Measurements from ENCODE around the gene FUBP3.

The FUBP3 gene

GRCh38 chr9:130606887-130607600 lies 27.7 kb downstream of the FUBP3 start:
- in situ Hi-C loops (cut with HindIII; ENCODE audit: low sequenced_read_pairs) = loop anchor here (5.0 kb wide), 1 partner anchor 135 kb away; no protein-coding TSS in a partner anchor

- in situ Hi-C loops (cut with HindIII; ENCODE audit: low sequenced_read_pairs) = loop anchor here (5.0 kb wide), 1 partner anchor 136 kb away; no protein-coding TSS in a partner anchor
These were observed 28.5 kb downstream of the FUBP3 start for GRCh38 chr9:130607640-130608420.

- in situ Hi-C loops (cut with HindIII; ENCODE audit: low sequenced_read_pairs) = loop anchor here (5.0 kb wide), 1 partner anchor 136 kb away; no protein-coding TSS in a partner anchor
These were observed 29.3 kb downstream of the FUBP3 start for GRCh38 chr9:130608554-130609134.

GRCh38 chr9:130609163-130609562 lies 29.8 kb downstream of the FUBP3 start:
- in situ Hi-C loops (cut with HindIII; ENCODE audit: low sequenced_read_pairs) = loop anchor here (5.0 kb wide), 1 partner anchor 137 kb away; no protein-coding TSS in a partner anchor

GRCh38 chr9:130610862-130611707 lies 31.7 kb downstream of the FUBP3 start:
- in situ Hi-C loops (cut with HindIII; ENCODE audit: low sequenced_read_pairs) = no loop called here

- in situ Hi-C loops (cut with HindIII; ENCODE audit: low sequenced_read_pairs) = no loop called here
These were observed 37.1 kb downstream of the FUBP3 start for GRCh38 chr9:130616451-130616850.

GRCh38 chr9:130623466-130623865 lies 44.1 kb downstream of the FUBP3 start:
- in situ Hi-C loops (cut with HindIII; ENCODE audit: low sequenced_read_pairs) = loop anchor here (5.0 kb wide), 1 partner anchor 44 kb away; no protein-coding TSS in a partner anchor

GRCh38 chr9:130624154-130624553 lies 44.8 kb downstream of the FUBP3 start:
- in situ Hi-C loops (cut with HindIII; ENCODE audit: low sequenced_read_pairs) = loop anchor here (5.0 kb wide), 1 partner anchor 43 kb away; no protein-coding TSS in a partner anchor

GRCh38 chr9:130626249-130626996 lies 47.0 kb downstream of the FUBP3 start:
- in situ Hi-C loops (cut with HindIII; ENCODE audit: low sequenced_read_pairs) = no loop called here

GRCh38 chr9:130627051-130627450 lies 47.7 kb downstream of the FUBP3 start:
- in situ Hi-C loops (cut with HindIII; ENCODE audit: low sequenced_read_pairs) = no loop called here

GRCh38 chr9:130627896-130628792 lies 48.8 kb downstream of the FUBP3 start:
- in situ Hi-C loops (cut with HindIII; ENCODE audit: low sequenced_read_pairs) = no loop called here

GRCh38 chr9:130629443-130630070 lies 50.2 kb downstream of the FUBP3 start:
- in situ Hi-C loops (cut with HindIII; ENCODE audit: low sequenced_read_pairs) = no loop called here

GRCh38 chr9:130630071-130630450 lies 50.7 kb downstream of the FUBP3 start:
- in situ Hi-C loops (cut with HindIII; ENCODE audit: low sequenced_read_pairs) = no loop called here

GRCh38 chr9:130630506-130631330 lies 51.3 kb downstream of the FUBP3 start:
- in situ Hi-C loops (cut with HindIII; ENCODE audit: low sequenced_read_pairs) = no loop called here

- in situ Hi-C loops (cut with HindIII; ENCODE audit: low sequenced_read_pairs) = no loop called here
These were observed 52.1 kb downstream of the FUBP3 start for GRCh38 chr9:130631331-130632080.

- in situ Hi-C loops (cut with HindIII; ENCODE audit: low sequenced_read_pairs) = no loop called here
These were observed 52.8 kb downstream of the FUBP3 start for GRCh38 chr9:130632081-130632710.
